Calu3 (cell line): ENCODE results near the gene RASGRP2. TPM values are rescaled to one million over a fixed set of nuclear protein-coding genes. Genes with fewer than 3 reads are reported as not detected.

Source experiments
- BruUV-seq: library from RNA; stranded (reverse); fragments of 400-500 nt; replicated peaks from 2 replicates; lab custom pipeline; 2021; lab: Mats Ljungman, UMichigan
- CTCF ChIA-PET: fragments of 300-600 bp; sonication (Branson Sonifier 250); formaldehyde crosslinking; loops from one replicate; lab custom pipeline; 2022; ENCODE audit warnings: antibody characterized with exemption; lab: Charles Lee
- DNase-seq: peaks from one replicate; pipeline ENCODE4 v3.0.0; 2022
- H3K27ac Mint-ChIP-seq: one replicate; pipeline ENCODE4 v1.8.0; 2022; ENCODE audit warnings: mixed read lengths; ENCODE audit not compliant: unreplicated experiment
- H3K27me3 Mint-ChIP-seq: one replicate; pipeline ENCODE4 v1.8.0; 2022; ENCODE audit warnings: mixed read lengths; ENCODE audit not compliant: unreplicated experiment
- H3K36me3 Mint-ChIP-seq: one replicate; pipeline ENCODE4 v1.8.0; 2022; ENCODE audit warnings: mild to moderate bottlenecking, moderate library complexity, mixed read lengths; ENCODE audit not compliant: insufficient read depth, unreplicated experiment
- H3K4me1 Mint-ChIP-seq: one replicate; pipeline ENCODE4 v1.8.0; 2022; ENCODE audit warnings: mild to moderate bottlenecking, low read depth, mixed read lengths; ENCODE audit not compliant: unreplicated experiment
- H3K4me3 Mint-ChIP-seq: one replicate; pipeline ENCODE4 v1.8.0; 2022; ENCODE audit warnings: mild to moderate bottlenecking, low read depth, moderate library complexity, mixed read lengths; ENCODE audit not compliant: unreplicated experiment
- H3K9me3 Mint-ChIP-seq: one replicate; pipeline ENCODE4 v1.8.0; 2022; ENCODE audit warnings: low read depth, mixed read lengths; ENCODE audit not compliant: unreplicated experiment
- CTCF ChIP-seq: fragments of 200-600 bp; IDR thresholded peaks from one replicate; pipeline ENCODE4 v1.8.0; 2022; ENCODE audit warnings: antibody characterized with exemption; ENCODE audit not compliant: unreplicated experiment
- intact Hi-C: fragments of 100-400 bp; cut with micrococcal nuclease; formaldehyde crosslinking; loops from one replicate; pipeline ENCODE4 v1.10.0; 2022; ENCODE audit not compliant: unreplicated experiment
- total RNA-seq: library from RNA; stranded (reverse); gene quantifications from 2 replicates; pipeline ENCODE4 v1.2.3, GENCODE V29; 2022

The RASGRP2 gene
- total RNA-seq, 1 experiment from 2014 or later: not detected

- no peak for TF ChIP-seq CTCF
- Mint-ChIP-seq H3K27ac (no peak overlapping the region), H3K9me3 (no peaks in the 10 kb centered on the region), H3K36me3 (no peaks in the 10 kb centered on the region), H3K4me1 (no peaks in the 10 kb centered on the region), H3K4me3 (no peak overlapping the region), H3K27me3 (no peaks in the 10 kb centered on the region)
- intact Hi-C loops: loop anchor here (5.0 kb wide), 1 partner anchor 331 kb away; the partner anchor contains the start of gene ZNHIT2
- no peak for DNase-seq
- CTCF ChIA-PET: no interaction called here
- BruUV-seq: no TSS peak
These were observed 42.4 kb upstream of the RASGRP2 start for GRCh38 chr11:64786308-64786707.

GRCh38 chr11:64784813-64785581 is 41.1 kb upstream of the RASGRP2 start:
- intact Hi-C loops: loop anchor here (5.0 kb wide), 1 partner anchor 332 kb away; the partner anchor contains the start of gene ZNHIT2
- Mint-ChIP-seq H3K27me3 (no peaks in the 10 kb centered on the region), H3K9me3 (no peaks in the 10 kb centered on the region), H3K27ac (no peak overlapping the region), H3K4me1 (no peaks in the 10 kb centered on the region), H3K4me3 (no peak overlapping the region), H3K36me3 (peaks cover 4% of the 10 kb centered on the region)
- BruUV-seq: no TSS peak
- CTCF ChIA-PET: interaction anchor here (0.7 kb wide), 1 partner anchor 423 kb away, joined by 5 read pairs; no protein-coding TSS in a partner anchor
- no peak for DNase-seq
- no peak for TF ChIP-seq CTCF

- Mint-ChIP-seq H3K27me3 (no peaks in the 10 kb centered on the region), H3K9me3 (no peaks in the 10 kb centered on the region), H3K27ac (peak within 1 kb of the TSS; percentile 96), H3K36me3 (peaks cover 63% of the 10 kb centered on the region), H3K4me1 (peaks cover 28% of the 10 kb centered on the region), H3K4me3 (peak within 1 kb of the TSS; percentile 90)
- intact Hi-C loops: no loop called here
- DNase-seq: peak; percentile 99
- no TSS peak for BruUV-seq
- CTCF ChIA-PET: interaction anchor here (0.6 to 1.1 kb wide), 8 partner anchors 9 to 547 kb away, joined by 3 to 7 read pairs (median 4); partner anchors contain the start of genes MEN1 and TM7SF2
- TF ChIP-seq CTCF: no peak
These were observed 34.7 kb upstream of the RASGRP2 start, which contains the start of gene SF1 for GRCh38 chr11:64778473-64779298. TSS of gene SF1 (minus strand) at chr11:64778542. CDS start at chr11:64778392, 150 bp downstream.

- intact Hi-C loops: no loop called here
These were observed 34.2 kb upstream of the RASGRP2 start for GRCh38 chr11:64778223-64778472.

More at GRCh38 chr11:64778223-64778472, 34.2 kb upstream of the RASGRP2 start:
- TF ChIP-seq CTCF: no peak
- no peaks in the 10 kb centered on the region for H3K27me3 Mint-ChIP-seq
- no peak for DNase-seq
- H3K4me1 Mint-ChIP-seq: peaks cover 33% of the 10 kb centered on the region
- H3K9me3 Mint-ChIP-seq: no peaks in the 10 kb centered on the region
- BruUV-seq: no TSS peak
- H3K36me3 Mint-ChIP-seq: peaks cover 68% of the 10 kb centered on the region
- peak overlapping the region; percentile 96 for H3K27ac Mint-ChIP-seq
- CTCF ChIA-PET: interaction anchor here (0.9 to 1.1 kb wide), 6 partner anchors 10 to 332 kb away, joined by 3 to 7 read pairs (median 4); partner anchors contain the start of gene MEN1
- peak overlapping the region; percentile 90 for H3K4me3 Mint-ChIP-seq
